Panc1 (cell line): ENCODE results near the gene CPXM1.

Source experiments
- CTCF ChIP-seq: fragments of 450-650 bp; IDR thresholded peaks from 2 replicates; pipeline ENCODE4 v1.5.1; 2017; ENCODE audit warnings: mild to moderate bottlenecking
- POLR2AphosphoS5 ChIP-seq: IDR thresholded peaks from 2 replicates; pipeline ENCODE4 v1.6.1; 2012; ENCODE audit warnings: mild to moderate bottlenecking, low read depth, low read length, moderate library complexity
- REST ChIP-seq, 2 experiments: IDR thresholded peaks; 2 replicates each; pipeline ENCODE4 v1.6.1; 2011 to 2012; ENCODE audit warnings: low read depth in 2 of 2, control low read depth in 1 of 2, low read length in 1 of 2, mild to moderate bottlenecking in 1 of 2, moderate library complexity in 1 of 2; ENCODE audit not compliant: insufficient read depth in 1 of 2
- SIN3A ChIP-seq: IDR thresholded peaks from 2 replicates; pipeline ENCODE4 v1.6.1; 2012; ENCODE audit warnings: low read depth, mild to moderate bottlenecking, low read length, moderate library complexity, borderline replicate concordance; ENCODE audit not compliant: insufficient read depth
- TCF7L2 ChIP-seq: IDR thresholded peaks from 2 replicates; pipeline ENCODE4 v1.6.1; 2011; ENCODE audit warnings: mild to moderate bottlenecking, low read depth, low read length, inconsistent platforms

DNA sequence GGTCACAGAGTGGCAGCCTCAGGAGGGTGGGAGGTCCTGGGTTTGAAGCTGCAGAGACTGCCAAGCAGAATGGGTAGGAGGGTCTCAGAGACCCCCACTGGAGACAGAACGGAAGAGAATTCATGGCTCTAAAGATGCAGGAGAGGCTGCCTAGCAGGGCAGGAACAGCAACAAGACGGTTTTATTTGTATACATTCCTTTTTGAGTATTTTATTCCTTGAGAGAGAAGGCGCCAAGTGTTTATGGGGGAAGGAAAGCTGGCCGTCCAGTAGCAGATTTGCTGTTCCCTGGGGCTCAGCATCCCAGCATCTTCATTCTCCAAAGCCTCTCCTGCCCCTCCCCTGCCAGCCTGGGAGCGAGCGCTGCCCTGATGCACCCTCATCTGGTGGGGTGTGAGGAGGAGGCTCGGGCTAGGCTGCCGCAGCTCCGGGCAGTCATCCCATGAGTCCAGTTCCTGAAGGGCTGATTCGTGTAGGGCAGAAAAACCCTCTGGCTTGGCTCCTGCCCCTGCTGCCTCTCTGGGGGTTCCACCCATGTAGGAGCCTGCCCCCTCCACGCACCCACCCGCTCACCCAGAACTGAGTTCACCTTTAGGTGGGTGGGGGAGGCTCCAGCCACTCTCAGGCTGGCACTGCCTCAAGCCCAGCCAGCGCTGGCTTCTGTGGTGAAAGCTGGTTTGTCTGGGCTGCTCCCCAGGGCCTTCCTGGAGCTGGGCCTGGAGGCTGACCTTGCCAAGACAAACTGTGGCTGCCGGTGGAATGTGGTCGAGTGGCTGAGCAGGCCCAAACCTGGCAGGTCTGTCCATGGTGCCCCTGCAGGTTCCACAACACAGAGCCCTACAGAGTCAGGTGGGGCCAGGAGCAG, 32.4 kb downstream of the CPXM1 start:
- TF ChIP-seq CTCF = no peak
- 0 out of 4 replicates have a peak, but pooled peaks of 1 of the 2 experiments have one; percentile 51 for TF ChIP-seq REST (IDR thresholded peaks at IDR 0.05; ENCODE audit: insufficient read depth in 1 of 2, low read depth in 2 of 2, low read length in 1 of 2)
- no peak for TF ChIP-seq POLR2AphosphoS5
- no peak for TF ChIP-seq TCF7L2
- TF ChIP-seq SIN3A = no peak
